Ectodermal cell (in vitro differentiated cells): ENCODE data around the gene ALDH1A3.

Experiments used
- H3K27ac ChIP-seq: 2 replicates; pipeline ENCODE4 v1.7.0; 2013; ENCODE audit warnings: mild to moderate bottlenecking, low read depth, low read length; ENCODE audit not compliant: insufficient read depth, poor library complexity, severe bottlenecking
- H3K27me3 ChIP-seq: 2 replicates; pipeline ENCODE4 v1.7.0; 2013; ENCODE audit warnings: mild to moderate bottlenecking, low read length; ENCODE audit not compliant: insufficient read depth, control insufficient read depth, poor library complexity, severe bottlenecking
- H3K36me3 ChIP-seq: one replicate; pipeline ENCODE4 v1.7.0; 2013; ENCODE audit warnings: low read length; ENCODE audit not compliant: control insufficient read depth, insufficient read depth
- H3K4me1 ChIP-seq: one replicate; pipeline ENCODE4 v1.7.0; 2013; ENCODE audit warnings: low read length; ENCODE audit not compliant: control insufficient read depth, insufficient read depth
- H3K4me3 ChIP-seq: 2 replicates; pipeline ENCODE4 v1.7.0; 2013; ENCODE audit warnings: low read depth, low read length, control low read depth; ENCODE audit not compliant: insufficient read depth
- H3K9me3 ChIP-seq: 2 replicates; pipeline ENCODE4 v1.7.0; 2013; ENCODE audit warnings: mild to moderate bottlenecking, low read length, moderate library complexity; ENCODE audit not compliant: control insufficient read depth
- WGBS, 2 experiments: methylation state at CpG; one replicate each; pipeline ENCODE4 v1.1.7; 2013; ENCODE audit warnings: missing lambda C conversion rate in 2 of 2; 5-methylcytosine and 5-hydroxymethylcytosine counted together

Gene ALDH1A3

GRCh38 chr15:100901702-100902435 lies 22.2 kb downstream of the ALDH1A3 start:
- peaks cover 12% of the 10 kb centered on the region for H3K4me1 ChIP-seq
- WGBS, 2 experiments, result 95 to 96% methylated on average over 14 of the region's 14 CpGs
- H3K4me3 ChIP-seq, result no peak overlapping the region
- H3K27me3 ChIP-seq, result no peaks in the 10 kb centered on the region
- no peak overlapping the region for H3K27ac ChIP-seq
- H3K36me3 ChIP-seq, result no peaks in the 10 kb centered on the region
- H3K9me3 ChIP-seq, result no peaks in the 10 kb centered on the region

GRCh38 chr15:100902436-100903167 lies 23.0 kb downstream of the ALDH1A3 start:
- 92 to 94% methylated on average over 22 of the region's 22 CpGs for WGBS, 2 experiments
- Histone ChIP-seq H3K4me3 (no peak overlapping the region), H3K4me1 (peaks cover 12% of the 10 kb centered on the region), H3K36me3 (no peaks in the 10 kb centered on the region), H3K9me3 (no peaks in the 10 kb centered on the region), H3K27ac (no peak overlapping the region), H3K27me3 (no peaks in the 10 kb centered on the region)

GRCh38 chr15:100903168-100903554 lies 23.5 kb downstream of the ALDH1A3 start:
- Histone ChIP-seq H3K27me3 (no peaks in the 10 kb centered on the region), H3K4me3 (no peak overlapping the region), H3K36me3 (no peaks in the 10 kb centered on the region), H3K9me3 (no peaks in the 10 kb centered on the region), H3K27ac (no peak overlapping the region), H3K4me1 (peaks cover 12% of the 10 kb centered on the region)
- 89 to 96% methylated on average over 3 of the region's 3 CpGs for WGBS, 2 experiments

GRCh38 chr15:100905850-100906249 lies 26.2 kb downstream of the ALDH1A3 start:
- peaks cover 10% of the 10 kb centered on the region for H3K4me1 ChIP-seq
- no peaks in the 10 kb centered on the region for H3K9me3 ChIP-seq
- no peak overlapping the region for H3K27ac ChIP-seq
- 73 to 87% methylated on average over 8 of the region's 8 CpGs for WGBS, 2 experiments
- H3K27me3 ChIP-seq, result no peaks in the 10 kb centered on the region
- H3K4me3 ChIP-seq, result no peak overlapping the region
- H3K36me3 ChIP-seq, result no peaks in the 10 kb centered on the region

- H3K9me3 ChIP-seq, result no peaks in the 10 kb centered on the region
- no peak overlapping the region for H3K27ac ChIP-seq
- H3K36me3 ChIP-seq, result no peaks in the 10 kb centered on the region
- H3K4me3 ChIP-seq, result no peak overlapping the region
- 72% methylated on average over 6 of the region's 6 CpGs for WGBS, 2 experiments
- peaks cover 3% of the 10 kb centered on the region for H3K4me1 ChIP-seq
- H3K27me3 ChIP-seq, result no peaks in the 10 kb centered on the region
These were observed 28.8 kb downstream of the ALDH1A3 start for GRCh38 chr15:100908466-100908865.

- Histone ChIP-seq H3K4me1 (peaks cover 3% of the 10 kb centered on the region), H3K27me3 (no peaks in the 10 kb centered on the region), H3K4me3 (no peak overlapping the region), H3K36me3 (no peaks in the 10 kb centered on the region), H3K27ac (no peak overlapping the region), H3K9me3 (no peaks in the 10 kb centered on the region)
- 88 to 91% methylated on average over 4 of the region's 4 CpGs for WGBS, 2 experiments
These were observed 29.9 kb downstream of the ALDH1A3 start for GRCh38 chr15:100909565-100909964.

GRCh38 chr15:100909989-100910955 lies 30.6 kb downstream of the ALDH1A3 start:
- Histone ChIP-seq H3K9me3 (no peaks in the 10 kb centered on the region), H3K27me3 (no peaks in the 10 kb centered on the region), H3K27ac (no peak overlapping the region), H3K36me3 (no peaks in the 10 kb centered on the region), H3K4me1 (peaks cover 3% of the 10 kb centered on the region), H3K4me3 (no peak overlapping the region)
- 75 to 77% methylated on average over 12 of the region's 12 CpGs for WGBS, 2 experiments

GRCh38 chr15:100911086-100911485 lies 31.5 kb downstream of the ALDH1A3 start:
- no peaks in the 10 kb centered on the region for H3K36me3 ChIP-seq
- H3K9me3 ChIP-seq, result no peaks in the 10 kb centered on the region
- H3K27ac ChIP-seq, result no peak overlapping the region
- peaks cover 3% of the 10 kb centered on the region for H3K4me1 ChIP-seq
- no peak overlapping the region for H3K4me3 ChIP-seq
- no peaks in the 10 kb centered on the region for H3K27me3 ChIP-seq
- 93 to 94% methylated on average over 10 of the region's 10 CpGs for WGBS, 2 experiments

GRCh38 chr15:100913961-100914360 lies 34.3 kb downstream of the ALDH1A3 start:
- Histone ChIP-seq H3K4me1 (no peaks in the 10 kb centered on the region), H3K27me3 (peaks cover 26% of the 10 kb centered on the region), H3K27ac (no peak overlapping the region), H3K4me3 (no peak overlapping the region), H3K36me3 (no peaks in the 10 kb centered on the region), H3K9me3 (no peaks in the 10 kb centered on the region)
- 85 to 88% methylated on average over 4 of the region's 4 CpGs for WGBS, 2 experiments

- Histone ChIP-seq H3K36me3 (no peaks in the 10 kb centered on the region), H3K9me3 (no peaks in the 10 kb centered on the region), H3K4me3 (no peak overlapping the region), H3K27me3 (peaks cover 34% of the 10 kb centered on the region), H3K27ac (no peak overlapping the region), H3K4me1 (peaks cover 3% of the 10 kb centered on the region)
- 58 to 65% methylated on average over 6 of the region's 6 CpGs for WGBS, 2 experiments
These were observed 35.2 kb downstream of the ALDH1A3 start for GRCh38 chr15:100914876-100915275.
